ENCODE results near the gene ATRIP.

Gene ATRIP

GRCh38 chr3:48429960-48430707 is 16.4 kb upstream of the ATRIP start, which contains the start of gene PLXNB1 (continued):
- no peak for TF ChIP-seq ZNF24 (tag by site-specific recombination; IDR thresholded peaks at IDR 0.05)
- peak; percentile 77 for TF ChIP-seq ZNF501 (tag by site-specific recombination; IDR thresholded peaks at IDR 0.05)
- 0 out of 2 replicates have a peak, but pooled peaks have one; percentile 56 for TF ChIP-seq ZNF610 (tag by site-specific recombination; IDR thresholded peaks at IDR 0.05; ENCODE audit: borderline replicate concordance)
- TF ChIP-seq BCL11B (tag by site-specific recombination; IDR thresholded peaks at IDR 0.05; ENCODE audit: low read depth): 0 out of 2 replicates have a peak, but pooled peaks have one; percentile 26
- TF ChIP-seq ZNF670 (tag by site-specific recombination; IDR thresholded peaks at IDR 0.05; ENCODE audit: low read depth): no peak
- peak; percentile 18; the same call in 1 of the 2 replicates for TF ChIP-seq ZNF394 (tag by site-specific recombination; IDR thresholded peaks at IDR 0.05; ENCODE audit: borderline replicate concordance)
- peak; percentile 74 for TF ChIP-seq GLIS2 (tag by site-specific recombination; IDR thresholded peaks at IDR 0.05)
- TF ChIP-seq ZNF837 (tag by site-specific recombination; IDR thresholded peaks at IDR 0.05): no peak
- peak; percentile 53; the same call in 1 of the 2 replicates for TF ChIP-seq KLF9 (tag by site-specific recombination; IDR thresholded peaks at IDR 0.05; ENCODE audit: low read depth)
- TF ChIP-seq ZNF335 (tag by site-specific recombination; conservative IDR thresholded peaks at IDR 0.05): peak; percentile 77
- TF ChIP-seq ZNF510 (tag by site-specific recombination; IDR thresholded peaks at IDR 0.05; ENCODE audit: insufficient replicate concordance): no peak
- TF ChIP-seq ZNF2 (tag by site-specific recombination; IDR thresholded peaks at IDR 0.05): peak; percentile 42; the same call in 1 of the 2 replicates
- TF ChIP-seq, protein P1, sequence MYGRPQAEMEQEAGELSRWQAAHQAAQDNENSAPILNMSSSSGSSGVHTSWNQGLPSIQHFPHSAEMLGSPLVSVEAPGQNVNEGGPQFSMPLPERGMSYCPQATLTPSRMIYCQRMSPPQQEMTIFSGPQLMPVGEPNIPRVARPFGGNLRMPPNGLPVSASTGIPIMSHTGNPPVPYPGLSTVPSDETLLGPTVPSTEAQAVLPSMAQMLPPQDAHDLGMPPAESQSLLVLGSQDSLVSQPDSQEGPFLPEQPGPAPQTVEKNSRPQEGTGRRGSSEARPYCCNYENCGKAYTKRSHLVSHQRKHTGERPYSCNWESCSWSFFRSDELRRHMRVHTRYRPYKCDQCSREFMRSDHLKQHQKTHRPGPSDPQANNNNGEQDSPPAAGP (tag by site-specific recombination; IDR thresholded peaks at IDR 0.05): peak; percentile 79
- TF ChIP-seq HIC1 (tag by site-specific recombination; IDR thresholded peaks at IDR 0.05): peak; percentile 32; the same call in 1 of the 2 replicates
- 0 out of 2 replicates have a peak, but pooled peaks have one; percentile 48 for TF ChIP-seq KLF1 (tag by site-specific recombination; IDR thresholded peaks at IDR 0.05)
- TF ChIP-seq SP3 (tag by site-specific recombination; IDR thresholded peaks at IDR 0.05): peak; percentile 66
- no peak for TF ChIP-seq ZNF274 (IDR thresholded peaks at IDR 0.05; ENCODE audit: low read length)
- TF ChIP-seq ZNF274 (tag by site-specific recombination; IDR thresholded peaks at IDR 0.05; ENCODE audit: borderline replicate concordance): no peak
- TF ChIP-seq, protein P2, sequence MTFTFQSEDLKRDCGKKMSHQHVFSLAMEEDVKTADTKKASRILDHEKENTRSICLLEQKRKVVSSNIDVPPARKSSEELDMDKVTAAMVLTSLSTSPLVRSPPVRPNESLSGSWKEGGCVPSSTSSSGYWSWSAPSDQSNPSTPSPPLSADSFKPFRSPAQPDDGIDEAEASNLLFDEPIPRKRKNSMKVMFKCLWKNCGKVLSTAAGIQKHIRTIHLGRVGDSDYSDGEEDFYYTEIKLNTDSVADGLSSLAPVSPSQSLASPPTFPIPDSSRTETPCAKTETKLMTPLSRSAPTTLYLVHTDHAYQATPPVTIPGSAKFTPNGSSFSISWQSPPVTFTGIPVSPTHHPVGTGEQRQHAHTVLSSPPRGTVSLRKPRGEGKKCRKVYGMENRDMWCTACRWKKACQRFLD (tag by site-specific recombination; IDR thresholded peaks at IDR 0.05): no peak
- TF ChIP-seq ZNF341 (tag by site-specific recombination; IDR thresholded peaks at IDR 0.05; ENCODE audit: low read depth): peak; percentile 99
- no peak for TF ChIP-seq ZNF169 (tag by site-specific recombination; IDR thresholded peaks at IDR 0.05)
- peak; percentile 35 for TF ChIP-seq ZBTB26 (tag by site-specific recombination; optimal IDR thresholded peaks at IDR 0.05)
- peak; percentile 43 for TF ChIP-seq ZNF692 (tag by site-specific recombination; IDR thresholded peaks at IDR 0.05)
- TF ChIP-seq, protein P3, sequence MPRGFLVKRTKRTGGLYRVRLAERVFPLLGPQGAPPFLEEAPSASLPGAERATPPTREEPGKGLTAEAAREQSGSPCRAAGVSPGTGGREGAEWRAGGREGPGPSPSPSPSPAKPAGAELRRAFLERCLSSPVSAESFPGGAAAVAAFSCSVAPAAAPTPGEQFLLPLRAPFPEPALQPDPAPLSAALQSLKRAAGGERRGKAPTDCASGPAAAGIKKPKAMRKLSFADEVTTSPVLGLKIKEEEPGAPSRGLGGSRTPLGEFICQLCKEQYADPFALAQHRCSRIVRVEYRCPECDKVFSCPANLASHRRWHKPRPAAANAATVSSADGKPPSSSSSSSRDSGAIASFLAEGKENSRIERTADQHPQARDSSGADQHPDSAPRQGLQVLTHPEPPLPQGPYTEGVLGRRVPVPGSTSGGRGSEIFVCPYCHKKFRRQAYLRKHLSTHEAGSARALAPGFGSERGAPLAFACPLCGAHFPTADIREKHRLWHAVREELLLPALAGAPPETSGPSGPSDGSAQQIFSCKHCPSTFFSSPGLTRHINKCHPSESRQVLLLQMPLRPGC (tag by site-specific recombination; IDR thresholded peaks at IDR 0.05): 0 out of 2 replicates have a peak, but pooled peaks have one; percentile 18
- peak; percentile 60; the same call in 1 of the 2 replicates for TF ChIP-seq ZNF76 (tag by site-specific recombination; IDR thresholded peaks at IDR 0.05; ENCODE audit: borderline replicate concordance, low read depth)
- TF ChIP-seq ZBTB8A (tag by site-specific recombination; IDR thresholded peaks at IDR 0.05): peak; percentile 82
- peak; percentile 100 for TF ChIP-seq ZNF398 (tag by site-specific recombination; IDR thresholded peaks at IDR 0.05)
